Lower leg skin (tissue), 4 donors: Measurements from ENCODE around the gene TPPP. TPM values are rescaled to one million over a fixed set of nuclear protein-coding genes. Genes with fewer than 3 reads are reported as not detected.
A peak's percentile ranks its signal among the peaks of the same experiment; 100 is the strongest.

Experiments
- DNase-seq, 2 donors: peaks; one replicate each; pipeline ENCODE4 v3.0.0-alpha.2; 2019; ENCODE audit warnings: low spot score in 2 of 2
- H3K4me3 ChIP-seq: fragments of 200-600 bp; sonication (generic); 2 replicates; pipeline ENCODE4 v1.5.1; 2017; ENCODE audit warnings: mild to moderate bottlenecking, low read depth; ENCODE audit not compliant: poor library complexity, severe bottlenecking
- CTCF ChIP-seq, 3 donors: fragments of 450-650 bp; IDR thresholded peaks; one replicate each; pipeline ENCODE4 v1.5.1; 2016; ENCODE audit warnings: antibody characterized with exemption in 3 of 3, mild to moderate bottlenecking in 3 of 3, moderate library complexity in 2 of 3
- POLR2A ChIP-seq, 2 donors: fragments of 450-650 bp; IDR thresholded peaks; one replicate each; pipeline ENCODE4 v1.6.1; 2016 to 2017; ENCODE audit warnings: antibody characterized with exemption in 2 of 2, mild to moderate bottlenecking in 1 of 2, moderate library complexity in 1 of 2
- WGBS, 2 donors: methylation state at CpG; one replicate each; pipeline ENCODE4 v1.1.5; 2018; 5-methylcytosine and 5-hydroxymethylcytosine counted together
- intact Hi-C: fragments of 100-400 bp; cut with DNase I; formaldehyde crosslinking; loops from one replicate; pipeline ENCODE4 v1.15.0; 2023; ENCODE audit warnings: low total_unique reads
- total RNA-seq, 4 donors: library from RNA; depleted of rRNA; stranded (reverse); fragments of >200 nt; gene quantifications; one replicate each; pipeline ENCODE4 v1.1.0, GENCODE V29; 2016

TPPP gene
- total RNA-seq, 4 donors from 2014 or later = 7.4 to 17.3 (median 10.4) TPM

GRCh38 chr5:610011-610743 is 83.0 kb downstream of the TPPP start:
- no peak overlapping the region for H3K4me3 ChIP-seq
- 85 to 86% methylated on average over 9 of the region's 9 CpGs for WGBS, 2 donors
- intact Hi-C loops = no loop called here
- TF ChIP-seq POLR2A (IDR thresholded peaks at IDR 0.05) = no peak
- TF ChIP-seq CTCF (IDR thresholded peaks at IDR 0.05) = no peak
- peak in 1 of 2 donors; percentile 69 for DNase-seq

Other genes with a start within 250 kb of the TPPP start
- gene SLC9A3, start 168.9 kb downstream of the TPPP start, total RNA-seq = 1 to 10 TPM; 4.8 to 7.1 (median 5.8) TPM
- 10 to 100 TPM in 2 of 4 donors, 1 to 10 TPM in 2; 7.2 to 11.9 (median 9.2) TPM for gene CEP72, start 81.0 kb downstream of the TPPP start, total RNA-seq
- gene ZDHHC11B, start 91.4 kb upstream of the TPPP start, total RNA-seq = 10 to 100 TPM in 1 of 4 donors, 1 to 10 TPM in 3; 2.5 to 19.0 (median 4.7) TPM
- 10 to 100 TPM in 2 of 4 donors, 1 to 10 TPM in 2; 3.4 to 23.5 (median 7.1) TPM for gene ZDHHC11, start 157.6 kb upstream of the TPPP start, total RNA-seq
- 10 to 100 TPM; 27.5 to 49.6 (median 28.6) TPM for gene BRD9, start 199.4 kb upstream of the TPPP start, total RNA-seq
- gene TRIP13, start 199.5 kb upstream of the TPPP start, total RNA-seq = 1 to 10 TPM in 3 of 4 donors, under 1 TPM in 1; 0.53 to 3.0 (median 1.6) TPM